GM18519 (cell line): Measurements from ENCODE around the gene FAM222B.
"Not testable (repeated sequence)": the region's sequence is repeated elsewhere in the genome, so short reads cannot be mapped to it uniquely, and the experiment has no call there.

Source experiments
- ATAC-seq: cut with Tn5 transposase; IDR thresholded peaks from one replicate; pipeline ENCODE4 v1.9.1; 2021; ENCODE audit warnings: mild to moderate bottlenecking, moderate library complexity; ENCODE audit not compliant: unreplicated experiment, low FRiP score

The FAM222B gene

GRCh38 chr17:28783161-28783560, 59.4 kb downstream of the FAM222B start:
- no peak for ATAC-seq

GRCh38 chr17:28779601-28780000, 63.0 kb downstream of the FAM222B start:
- ATAC-seq, result not testable (repeated sequence)

GRCh38 chr17:28777178-28777577, 65.4 kb downstream of the FAM222B start:
- ATAC-seq, result no peak

- no peak for ATAC-seq
These were observed 68.4 kb downstream of the FAM222B start for GRCh38 chr17:28774206-28774605.

GRCh38 chr17:28773736-28774135, 68.9 kb downstream of the FAM222B start:
- ATAC-seq, result no peak

- ATAC-seq, result no peak
These were observed 77.6 kb downstream of the FAM222B start for GRCh38 chr17:28765038-28765437.

GRCh38 chr17:28763804-28764266, 78.8 kb downstream of the FAM222B start:
- ATAC-seq, result no peak

GRCh38 chr17:28763137-28763799, 79.3 kb downstream of the FAM222B start:
- ATAC-seq, result no peak

- ATAC-seq, result no peak
These were observed 81.7 kb downstream of the FAM222B start for GRCh38 chr17:28760601-28761562.

GRCh38 chr17:28759256-28759865, 83.2 kb downstream of the FAM222B start:
- no peak for ATAC-seq

GRCh38 chr17:28758411-28759121, 84.0 kb downstream of the FAM222B start:
- ATAC-seq, result no peak

GRCh38 chr17:28756049-28756804, 86.4 kb downstream of the FAM222B start:
- no peak for ATAC-seq

GRCh38 chr17:28755486-28755885, 87.1 kb downstream of the FAM222B start:
- no peak for ATAC-seq

- ATAC-seq, result no peak
These were observed 90.8 kb downstream of the FAM222B start for GRCh38 chr17:28751600-28752366.

- ATAC-seq, result no peak
These were observed 92.2 kb downstream of the FAM222B start for GRCh38 chr17:28750178-28751047.

- no peak for ATAC-seq
These were observed 92.9 kb downstream of the FAM222B start for GRCh38 chr17:28749516-28750177.

GRCh38 chr17:28748852-28749515, 93.6 kb downstream of the FAM222B start:
- ATAC-seq, result no peak
